H4 (cell line): ENCODE results near the gene EHD2. TPM values are rescaled to one million over a fixed set of nuclear protein-coding genes. Genes with fewer than 3 reads are reported as not detected.
"Not testable (repeated sequence)": the region's sequence is repeated elsewhere in the genome, so short reads cannot be mapped to it uniquely, and the experiment has no call there.

Experiments used
- DNase-seq: peaks from one replicate; pipeline ENCODE4 v3.0.0-alpha.2; 2015; ENCODE audit warnings: low spot score
- total RNA-seq: library from RNA; depleted of rRNA; stranded (reverse); fragments of >200 nt; shearing (Covaris generic); gene quantifications from 2 replicates; pipeline ENCODE4 v1.2.3, GENCODE V29; 2014

Gene EHD2
- total RNA-seq, 1 experiment from 2014 or later, result 19.9 TPM

- no peak for DNase-seq
Measured at GRCh38 chr19:47750752-47751151, 37.5 kb downstream of the EHD2 start.

DNA sequence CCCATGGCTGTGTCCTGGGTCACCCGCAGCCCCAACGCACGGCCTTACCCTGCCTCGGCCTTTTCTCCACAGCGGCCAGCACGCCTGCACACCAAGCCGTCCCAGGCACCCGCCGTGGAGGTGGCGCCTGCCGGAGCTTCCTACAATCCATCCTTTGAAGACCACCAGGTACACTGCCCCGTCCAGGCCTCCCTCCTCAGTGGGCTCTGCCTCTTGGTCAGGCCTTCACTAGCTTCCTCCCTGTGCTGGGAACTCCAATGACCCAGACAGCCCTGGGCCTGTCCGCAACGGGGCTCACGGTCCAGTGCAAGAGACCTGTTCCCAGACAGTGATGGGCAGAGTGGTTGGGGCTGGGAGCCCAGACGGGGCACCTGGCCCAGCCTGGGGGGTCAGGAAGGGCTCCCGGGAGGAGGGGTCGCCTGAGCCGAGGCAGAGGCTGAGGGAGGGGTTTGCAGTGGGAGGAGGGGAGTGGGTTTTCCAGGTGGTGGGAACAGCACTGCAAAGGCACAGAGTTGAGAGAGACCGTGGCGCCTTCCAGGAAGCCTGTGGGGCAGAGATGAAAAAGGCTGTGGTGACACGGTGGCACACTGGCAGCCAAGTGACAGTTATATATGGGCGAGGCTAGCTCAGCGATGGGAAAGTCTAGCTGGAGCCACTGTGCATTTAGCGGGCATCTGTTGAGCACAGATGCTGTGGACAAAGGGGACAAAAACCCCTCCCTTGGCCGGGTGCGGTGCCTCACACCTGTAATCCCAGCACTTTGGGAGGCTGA lies 39.4 kb downstream of the EHD2 start:
- DNase-seq, result no peak

- no peak for DNase-seq
Measured at GRCh38 chr19:47754206-47755064, 41.2 kb downstream of the EHD2 start.

GRCh38 chr19:47755065-47755761 lies 42.0 kb downstream of the EHD2 start:
- DNase-seq, result no peak

DNA sequence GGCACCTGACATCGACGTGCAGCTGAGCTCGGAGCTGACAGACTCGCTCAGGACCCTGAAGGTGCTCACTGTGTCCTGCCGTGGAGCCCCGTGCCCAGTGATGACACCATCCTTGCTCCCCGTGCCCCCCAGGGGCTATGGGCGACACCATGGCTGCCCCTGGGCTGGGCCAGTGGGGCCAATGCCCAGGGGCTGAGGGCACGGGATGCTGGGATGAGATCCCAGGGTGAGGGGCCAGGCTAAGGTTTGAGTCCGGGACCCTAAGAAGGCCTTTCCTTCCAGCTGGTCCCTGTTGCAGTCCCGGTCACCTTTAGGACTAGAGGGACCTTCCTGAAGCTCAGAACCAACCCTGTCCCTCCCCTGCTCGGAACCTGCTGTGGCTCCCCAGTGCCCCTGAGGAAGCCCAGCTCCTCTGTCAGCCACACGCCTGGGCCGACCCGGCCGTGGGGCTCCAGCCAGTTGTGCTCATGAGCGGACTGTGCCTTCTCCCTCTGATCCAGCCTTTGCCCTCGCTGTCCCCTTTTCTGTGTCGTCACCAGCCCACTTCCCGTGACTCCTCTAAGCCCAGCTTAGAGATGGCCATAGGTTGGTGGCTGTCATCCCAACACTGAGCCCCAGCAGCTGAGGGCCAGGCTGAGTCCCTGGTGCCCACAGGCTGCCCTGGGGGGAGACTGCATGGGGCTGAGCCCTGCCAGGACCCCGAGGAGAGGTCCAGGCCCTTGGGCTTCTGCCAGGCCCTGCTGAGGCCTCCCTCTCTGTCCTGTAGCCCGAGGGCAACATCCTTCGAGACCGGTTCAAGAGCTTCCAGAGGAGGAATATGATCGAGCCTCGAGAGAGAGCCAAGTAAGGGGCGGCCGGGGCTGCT lies 42.8 kb downstream of the EHD2 start:
- DNase-seq, result no peak

DNA sequence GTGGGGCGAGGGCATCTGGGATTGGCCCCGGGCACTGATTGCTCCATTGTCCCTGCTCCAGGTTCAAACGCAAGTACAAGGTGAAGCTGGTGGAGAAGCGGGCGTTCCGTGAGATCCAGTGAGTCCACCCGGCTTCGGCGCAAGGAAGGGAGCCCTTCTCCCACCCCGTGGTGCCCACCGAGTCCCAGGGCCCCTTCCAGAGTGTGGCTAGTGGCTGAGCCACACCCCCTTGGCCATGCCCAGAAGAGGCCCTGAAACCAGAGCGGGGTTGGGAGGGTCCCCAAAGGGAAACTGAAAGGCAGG lies 43.4 kb downstream of the EHD2 start:
- DNase-seq, result no peak

DNA sequence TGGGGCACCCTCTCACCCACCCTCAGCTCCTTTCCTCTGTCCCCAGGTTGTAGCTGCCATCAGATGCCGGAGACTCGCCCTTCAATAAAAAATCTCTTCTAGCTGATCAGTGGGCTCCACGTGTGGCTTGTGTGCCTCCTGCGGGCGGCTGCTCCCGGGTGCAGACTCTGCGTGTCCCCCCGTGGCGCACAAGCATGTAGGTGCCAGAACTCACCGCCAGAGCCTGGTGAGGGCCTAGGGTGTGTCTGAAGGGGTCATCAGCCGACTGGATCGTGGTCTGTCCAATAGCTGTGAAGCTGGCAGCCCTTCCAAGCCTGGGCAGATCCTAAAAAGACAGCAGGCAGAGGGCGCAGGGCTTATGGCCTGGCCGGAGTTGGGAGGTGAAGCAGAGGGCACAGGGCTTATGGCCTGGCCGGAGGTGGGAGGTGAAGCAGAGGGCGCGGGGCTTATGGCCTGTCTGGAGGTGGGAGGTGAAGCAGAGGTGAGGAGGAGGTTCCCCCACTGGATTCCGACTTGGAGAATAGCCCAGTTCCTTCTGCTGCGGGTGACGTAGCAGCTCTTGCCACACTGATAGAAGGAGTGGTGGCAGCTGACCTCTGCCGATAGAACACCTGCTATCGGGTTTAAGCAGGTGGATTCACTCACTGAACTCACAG lies 43.9 kb downstream of the EHD2 start:
- no peak for DNase-seq

DNA sequence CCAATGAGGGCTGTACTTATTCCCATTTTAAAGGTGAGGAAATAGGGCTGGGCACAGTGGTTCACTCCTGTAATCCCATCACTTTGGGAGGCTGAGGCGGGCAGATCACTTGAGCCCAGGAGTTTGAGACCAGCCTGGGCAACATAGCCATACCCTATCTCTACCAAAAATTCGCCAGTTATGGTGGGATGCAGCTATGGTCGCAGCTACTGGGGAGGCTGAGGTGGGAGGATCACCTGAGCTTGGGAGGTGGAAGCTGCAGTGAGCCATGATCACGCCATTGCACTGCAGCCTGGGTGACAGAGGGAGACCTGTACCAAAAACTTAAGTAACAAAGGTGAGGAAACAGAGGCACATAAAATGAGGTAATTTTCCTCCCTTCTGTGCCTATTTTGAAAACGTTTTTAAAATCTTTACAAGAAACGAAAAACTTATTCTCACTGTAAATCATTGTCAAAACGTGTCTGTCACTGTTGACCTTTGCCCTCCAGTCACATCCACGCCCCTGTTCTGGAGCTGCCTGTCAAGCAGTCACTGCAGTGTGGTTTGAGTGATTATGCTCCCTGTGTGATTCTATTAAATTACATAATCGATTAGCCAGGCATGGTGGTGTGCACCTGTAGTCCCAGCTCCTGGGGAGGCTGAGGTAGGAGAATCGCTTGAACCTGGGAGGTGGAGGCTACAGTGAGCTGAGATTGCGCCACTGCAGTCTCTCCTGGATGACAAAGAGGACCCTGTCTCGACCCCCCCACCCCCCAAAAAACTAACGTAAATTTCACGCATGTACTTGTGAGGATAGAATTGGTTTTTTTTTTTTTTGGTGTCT lies 44.6 kb downstream of the EHD2 start:
- DNase-seq, result no peak

DNA sequence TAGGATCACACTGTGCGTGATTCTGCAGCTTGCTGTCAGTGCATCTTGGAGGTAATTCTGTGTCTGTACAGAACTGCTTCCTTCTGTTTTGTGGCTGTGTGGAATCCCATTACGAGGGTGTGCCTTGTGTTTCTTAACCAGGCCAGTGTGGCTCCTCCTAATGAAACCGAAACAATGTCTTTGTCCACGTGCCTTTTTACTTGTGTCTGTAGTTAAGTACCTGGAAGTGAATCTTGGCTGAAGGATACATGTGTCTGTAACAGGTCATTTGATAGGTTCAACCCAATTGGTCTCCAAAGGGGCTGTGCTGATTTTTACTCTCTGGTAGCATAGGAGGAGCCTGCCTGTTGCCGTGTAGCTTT lies 45.2 kb downstream of the EHD2 start:
- DNase-seq, result no peak

GRCh38 chr19:47760632-47760999 lies 47.4 kb downstream of the EHD2 start:
- no peak for DNase-seq

GRCh38 chr19:47761566-47761965 lies 48.3 kb downstream of the EHD2 start:
- no peak for DNase-seq

- DNase-seq, result no peak
Measured at GRCh38 chr19:47762151-47762550, 48.9 kb downstream of the EHD2 start.

GRCh38 chr19:47762615-47763308 lies 49.5 kb downstream of the EHD2 start:
- no peak for DNase-seq

DNA sequence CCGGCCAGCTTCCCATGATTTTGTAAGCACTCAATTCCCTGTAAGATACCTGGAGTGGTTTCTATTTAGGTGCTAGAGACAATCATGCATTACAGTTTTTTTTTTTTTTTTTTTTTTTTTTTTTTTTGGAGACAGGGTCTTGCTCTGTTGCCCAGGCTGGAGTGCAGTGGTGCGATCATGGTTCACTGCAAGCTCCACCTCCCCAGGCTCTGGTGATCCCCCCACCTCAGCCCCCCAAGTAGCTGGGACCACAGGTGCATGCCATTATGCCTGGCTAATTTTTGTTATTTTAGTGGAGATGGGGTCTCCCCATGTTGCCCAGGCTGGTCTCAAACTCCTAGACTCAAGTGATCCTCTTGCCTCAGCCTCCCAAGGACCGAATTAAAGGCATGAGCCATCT lies 51.5 kb downstream of the EHD2 start:
- not testable (repeated sequence) for DNase-seq

DNA sequence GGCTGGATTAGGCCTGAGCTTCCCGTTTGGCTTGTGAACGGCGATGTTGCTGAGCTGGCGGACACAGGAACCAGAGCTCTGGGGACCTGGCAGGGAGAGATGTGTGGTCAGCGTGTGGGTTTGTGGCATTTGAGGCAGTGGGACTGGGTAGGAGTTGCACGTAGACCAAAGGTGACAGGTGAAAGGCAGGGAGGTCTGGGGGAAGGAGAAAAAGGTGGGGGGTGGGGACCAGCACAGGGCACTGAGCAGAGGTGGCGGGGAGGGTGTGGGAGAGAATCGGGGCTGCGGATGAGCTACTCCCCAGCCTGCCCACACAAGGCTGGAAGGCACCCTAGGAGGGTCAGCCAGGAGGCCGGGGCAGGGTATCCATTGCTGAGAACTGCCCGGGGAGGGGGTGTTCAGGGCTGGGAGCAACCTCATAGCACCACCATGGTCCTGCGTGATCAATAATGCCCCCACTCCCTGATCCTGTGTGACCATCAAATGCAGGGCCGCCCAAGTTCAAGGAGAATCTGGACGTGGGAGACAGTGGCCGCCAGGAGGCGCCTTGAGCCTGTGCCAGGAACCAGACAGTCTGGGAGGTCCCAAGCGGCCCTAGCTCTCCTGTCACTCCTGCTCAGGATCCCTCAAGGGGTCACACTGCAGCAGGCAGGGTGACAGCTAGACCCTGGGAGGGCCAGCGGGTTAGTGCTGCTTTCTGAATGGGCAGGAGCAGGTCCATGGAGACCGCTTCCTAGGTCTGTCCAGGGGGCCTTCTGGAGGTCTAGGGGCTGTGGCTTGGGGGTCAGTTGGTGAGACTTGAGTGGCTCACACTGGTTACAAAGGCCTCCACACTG lies 52.5 kb downstream of the EHD2 start:
- DNase-seq, result no peak

- no peak for DNase-seq
Measured at GRCh38 chr19:47766359-47766620, 53.1 kb downstream of the EHD2 start.

- DNase-seq, result no peak
Measured at GRCh38 chr19:47766670-47767069, 53.4 kb downstream of the EHD2 start.

GRCh38 chr19:47767349-47767748 lies 54.1 kb downstream of the EHD2 start:
- no peak for DNase-seq

GRCh38 chr19:47768604-47769003 lies 55.4 kb downstream of the EHD2 start:
- no peak for DNase-seq
